ENCODE data around the gene TRPM2. TPM values are rescaled to one million over a fixed set of nuclear protein-coding genes. Genes with fewer than 3 reads are reported as not detected.
A peak's percentile ranks its signal among the peaks of the same experiment; 100 is the strongest.
"Not testable (repeated sequence)": the region's sequence is repeated elsewhere in the genome, so short reads cannot be mapped to it uniquely, and the experiment has no call there.

Gene TRPM2
- total RNA-seq, 1 experiment from 2014 or later: 5.7 TPM

DNA sequence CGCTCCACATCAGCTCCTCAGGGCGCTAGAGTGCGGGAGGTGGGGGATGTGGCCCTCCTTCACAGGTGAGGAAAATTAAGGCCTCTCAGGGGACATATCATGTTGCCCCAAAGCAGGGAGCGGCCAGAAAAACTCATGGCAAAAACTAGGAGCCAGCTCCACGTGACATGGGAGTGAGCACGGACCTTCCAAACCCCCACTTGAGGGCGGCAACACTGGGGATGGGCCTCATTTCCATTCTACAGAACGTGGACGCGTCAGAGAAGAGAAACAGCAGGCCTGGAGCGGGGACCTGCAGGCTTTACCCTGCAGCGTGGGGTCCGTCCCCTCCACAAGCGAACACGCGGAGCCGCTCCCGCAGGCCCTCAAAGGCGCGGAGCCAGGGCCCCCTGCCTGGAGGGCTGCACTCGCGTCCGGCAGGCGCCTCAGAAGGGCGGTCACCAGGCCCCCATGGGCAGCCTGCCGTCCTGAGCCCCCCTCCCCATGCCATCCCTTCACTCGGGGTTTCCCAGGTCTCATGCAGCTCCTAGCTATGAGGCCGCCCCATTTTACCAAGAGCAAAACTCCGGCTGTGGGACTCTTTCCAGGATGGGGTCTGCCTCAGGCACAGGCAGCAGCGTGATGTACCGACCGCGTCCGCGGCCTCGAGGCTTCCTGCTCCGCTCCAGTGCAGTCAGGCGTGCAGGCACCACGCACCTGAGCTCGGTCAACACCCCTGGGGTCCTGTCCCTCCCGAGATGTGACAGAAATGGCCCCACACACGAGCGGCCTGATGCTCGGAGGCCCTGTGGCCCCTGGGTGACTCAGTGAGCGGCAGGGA is 19.7 kb upstream of the TRPM2 start:
- DNase-seq (ENCODE audit: extremely low read depth, low read depth): no peak

DNA sequence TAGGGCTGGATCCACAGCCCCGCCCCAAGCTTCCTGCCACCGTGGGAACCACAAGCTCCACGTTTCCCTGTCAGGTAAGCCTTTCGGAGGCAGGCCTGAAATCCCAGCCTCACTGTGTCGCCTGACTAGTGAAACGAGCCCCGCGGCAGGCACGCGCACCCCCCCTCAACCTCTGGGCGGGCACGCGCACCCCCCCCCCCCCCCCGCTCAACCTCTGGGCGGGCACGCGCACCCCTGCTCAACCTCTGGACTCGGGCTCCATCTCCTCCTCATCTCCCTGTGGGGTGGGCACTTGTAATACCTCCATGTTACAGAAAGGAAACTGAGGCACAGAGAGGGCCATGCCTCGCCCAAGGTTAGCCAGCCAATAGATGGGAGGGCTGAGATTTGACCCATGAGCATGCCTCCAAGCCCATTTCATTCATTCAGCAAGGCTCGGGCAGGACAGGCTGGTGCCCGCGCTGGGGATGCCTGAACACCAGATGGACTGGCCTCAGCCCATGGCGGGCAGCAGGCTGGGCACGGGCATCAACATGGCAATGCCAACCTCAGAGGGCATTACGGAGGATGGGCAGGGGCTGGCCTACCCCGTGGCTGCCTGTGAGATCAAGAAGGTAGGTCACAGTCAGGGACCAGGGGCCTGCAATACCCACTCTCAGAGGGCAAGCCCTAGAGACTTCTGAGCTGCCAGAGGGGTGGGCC is 18.9 kb upstream of the TRPM2 start:
- no peak for DNase-seq (ENCODE audit: extremely low read depth, low read depth)

DNA sequence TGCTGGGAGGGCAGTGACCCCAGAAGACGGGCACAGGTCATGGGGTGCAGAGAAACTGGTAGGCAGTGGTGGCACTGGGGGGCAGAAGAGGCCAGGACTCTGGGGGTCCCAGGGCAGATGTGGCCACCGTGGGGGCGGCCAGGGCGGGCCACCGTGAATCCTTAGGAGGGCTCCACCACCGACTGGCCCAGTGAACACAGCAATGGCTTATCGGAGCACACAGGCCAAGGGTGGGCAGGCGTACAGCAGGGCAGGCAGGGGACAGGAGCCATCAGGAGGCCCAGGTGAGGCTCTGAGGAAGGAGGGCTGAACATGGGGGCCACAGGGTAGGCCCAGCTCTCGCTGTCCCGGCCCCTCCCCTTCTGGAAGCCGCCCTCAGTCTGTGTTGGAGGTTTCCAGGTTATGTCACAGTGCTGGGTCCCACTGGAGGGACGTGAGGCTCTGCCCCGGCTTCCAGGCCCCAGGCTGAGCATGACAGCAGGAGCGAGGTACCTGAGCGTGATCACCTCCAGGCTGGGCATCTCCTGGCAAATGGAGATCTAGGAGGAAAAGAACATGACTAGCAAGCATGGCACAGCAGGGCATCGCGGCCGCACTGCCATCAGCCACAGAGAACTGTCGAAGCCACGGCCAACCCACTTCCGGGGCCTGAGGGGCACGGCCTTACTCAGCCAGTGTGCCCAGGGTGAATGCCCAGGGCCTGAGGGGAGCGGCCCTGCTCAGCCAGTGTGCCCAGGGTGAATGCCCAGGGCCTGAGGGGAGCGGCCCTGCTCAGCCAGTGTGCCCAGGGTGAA is 18.0 kb upstream of the TRPM2 start:
- no peak for DNase-seq (ENCODE audit: extremely low read depth, low read depth)

DNA sequence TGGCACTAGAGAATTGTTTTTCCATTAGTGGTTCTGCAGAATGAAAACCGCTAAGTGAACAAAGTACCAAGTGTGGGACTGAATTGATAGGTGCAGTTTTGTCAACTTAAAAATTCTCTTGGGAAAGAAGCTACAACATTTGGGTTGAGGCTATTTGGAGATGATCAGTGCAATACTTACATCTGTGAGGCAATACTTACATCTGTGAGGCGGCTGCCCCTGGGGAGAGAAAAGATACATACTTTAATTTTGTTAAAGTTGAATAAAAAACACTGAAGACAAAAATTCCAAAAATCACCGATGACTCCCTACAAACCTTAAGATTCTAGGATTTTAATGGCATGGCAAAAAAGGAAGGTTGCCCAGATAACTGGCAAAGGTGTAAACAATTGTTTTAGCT is 16.0 kb upstream of the TRPM2 start:
- no peak for DNase-seq (ENCODE audit: extremely low read depth, low read depth)

DNA sequence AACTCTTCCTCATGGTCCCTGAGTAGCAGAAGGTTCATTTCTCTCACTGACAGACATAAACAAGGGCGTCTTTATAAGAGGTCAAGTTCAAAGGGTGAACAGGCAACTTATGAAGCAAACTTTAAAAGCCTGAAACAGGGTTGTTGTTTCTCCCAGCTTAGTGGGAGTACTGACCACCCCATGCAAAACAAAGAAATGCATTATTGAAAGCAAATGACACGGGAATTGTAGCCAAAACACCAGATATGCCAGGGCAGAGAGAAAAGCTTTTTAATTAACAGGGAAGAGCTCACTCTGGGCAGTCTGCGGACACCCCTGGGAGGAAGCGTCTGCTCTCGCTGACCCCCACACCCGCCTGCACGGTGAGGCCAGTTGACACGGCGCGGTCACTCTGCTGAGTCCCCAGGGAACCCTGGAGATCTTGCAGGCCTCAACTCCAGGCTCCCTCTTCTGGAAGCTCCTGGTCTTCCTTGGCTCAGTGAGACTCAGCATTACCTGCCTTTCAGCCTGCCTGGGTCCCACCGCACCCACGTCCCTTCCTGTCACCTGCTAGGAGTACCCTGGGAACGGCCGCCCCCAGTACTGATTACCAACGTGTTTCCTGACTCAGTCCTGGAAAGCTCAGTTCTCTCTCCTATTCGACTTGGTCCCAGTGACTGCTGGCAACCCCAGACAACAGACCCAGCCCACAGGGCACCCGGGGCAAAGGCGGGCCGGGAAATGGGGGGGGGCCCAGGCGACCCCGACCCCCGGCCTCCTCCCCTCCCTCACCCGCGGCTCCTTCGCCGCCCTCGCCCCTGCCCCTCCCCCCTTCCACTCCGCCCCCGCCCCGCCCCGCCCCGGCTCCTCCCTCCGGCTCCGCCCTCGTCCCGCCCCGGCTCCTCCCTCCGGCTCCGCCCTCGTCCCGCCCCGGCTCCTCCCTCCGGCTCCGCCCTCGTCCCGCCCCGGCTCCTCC is 15.2 kb upstream of the TRPM2 start:
- peak; percentile 37 for DNase-seq (ENCODE audit: extremely low read depth, low read depth)

DNA sequence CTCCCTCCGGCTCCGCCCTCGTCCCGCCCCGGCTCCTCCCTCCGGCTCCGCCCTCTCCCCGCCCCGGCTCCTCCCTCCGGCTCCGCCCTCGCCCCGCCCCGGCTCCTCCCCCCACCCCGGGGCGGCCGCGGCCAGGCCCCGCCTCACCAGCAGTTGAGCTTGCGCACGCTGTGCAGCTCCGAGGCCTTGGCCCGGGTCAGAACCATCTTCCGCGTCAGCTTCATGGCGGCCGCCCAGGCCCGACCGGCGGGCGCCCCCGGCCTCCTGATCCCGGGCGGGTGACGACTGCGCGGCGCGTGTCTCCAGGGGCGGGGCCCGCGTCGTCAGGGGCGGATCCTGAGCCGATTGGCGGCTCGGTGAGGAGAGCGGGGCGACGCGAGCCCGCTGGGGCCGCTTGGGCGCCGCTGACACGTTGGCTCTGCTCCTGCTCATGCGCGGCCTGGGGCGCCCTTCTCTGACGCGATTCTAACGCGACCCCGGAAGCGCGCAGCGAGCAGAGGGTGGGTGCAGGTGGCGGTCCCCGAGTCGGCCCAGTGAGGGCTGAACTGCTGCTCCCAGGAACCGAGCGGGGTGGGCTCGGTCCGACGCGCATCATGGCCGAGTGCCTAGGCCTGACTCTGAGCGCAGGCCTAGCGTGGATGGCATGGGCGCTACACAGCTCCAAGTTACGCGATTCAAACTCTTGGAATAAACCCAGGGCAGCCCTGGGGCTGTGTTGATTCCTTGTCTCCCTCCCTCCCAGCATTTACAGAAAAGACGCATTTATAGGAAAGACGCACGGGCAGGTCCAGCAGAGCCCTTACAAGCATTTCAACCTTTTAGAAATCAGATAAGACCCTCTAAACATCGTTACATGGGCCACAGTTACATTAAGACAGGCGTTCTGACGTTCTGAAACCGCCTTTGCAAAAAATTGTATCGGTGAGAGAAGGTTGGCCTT is 14.2 kb upstream of the TRPM2 start, which contains the start of gene CFAP410:
Gene CFAP410, minus strand, starts transcription at position 420 of the 940 bp plus-strand sequence. Its CDS starts 196 bp downstream, at position 224.
- DNase-seq (ENCODE audit: extremely low read depth, low read depth): peak; percentile 87

DNA sequence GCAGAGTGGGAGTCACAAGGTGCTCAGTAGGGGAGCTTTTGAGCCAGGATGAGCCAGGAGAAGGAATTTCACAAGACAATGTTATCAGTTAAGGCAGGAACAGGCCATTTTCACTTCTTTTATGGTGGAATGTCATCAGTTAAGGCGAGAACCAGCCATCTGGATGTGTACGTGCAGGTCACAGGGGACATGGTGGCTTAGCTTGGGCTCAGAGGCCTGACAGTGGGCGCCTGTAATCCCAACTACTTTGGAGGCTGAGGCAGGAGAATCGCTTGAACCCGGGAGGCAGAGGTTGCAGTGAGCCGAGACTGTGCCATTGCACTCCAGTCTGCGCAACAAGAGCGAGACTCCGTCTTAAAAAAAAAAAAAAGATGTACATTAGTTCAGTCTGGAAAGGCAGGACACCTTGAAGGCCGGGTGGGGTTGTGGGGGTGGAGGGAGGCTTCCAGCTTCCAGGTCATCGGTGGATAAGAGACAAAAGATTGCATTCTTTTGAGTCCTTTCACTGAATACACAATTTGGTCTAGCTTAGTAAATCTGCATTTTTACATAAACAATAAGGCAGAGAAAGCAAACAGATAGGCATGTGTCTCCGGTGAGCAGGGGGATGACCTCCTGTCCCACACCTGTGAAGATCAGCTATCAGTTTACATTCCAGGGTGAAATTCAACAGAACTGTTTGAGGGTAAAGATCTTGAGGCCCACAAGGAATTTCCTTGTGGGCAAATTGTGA is 11.5 kb upstream of the TRPM2 start:
- not testable (repeated sequence) for DNase-seq (ENCODE audit: extremely low read depth, low read depth)

DNA sequence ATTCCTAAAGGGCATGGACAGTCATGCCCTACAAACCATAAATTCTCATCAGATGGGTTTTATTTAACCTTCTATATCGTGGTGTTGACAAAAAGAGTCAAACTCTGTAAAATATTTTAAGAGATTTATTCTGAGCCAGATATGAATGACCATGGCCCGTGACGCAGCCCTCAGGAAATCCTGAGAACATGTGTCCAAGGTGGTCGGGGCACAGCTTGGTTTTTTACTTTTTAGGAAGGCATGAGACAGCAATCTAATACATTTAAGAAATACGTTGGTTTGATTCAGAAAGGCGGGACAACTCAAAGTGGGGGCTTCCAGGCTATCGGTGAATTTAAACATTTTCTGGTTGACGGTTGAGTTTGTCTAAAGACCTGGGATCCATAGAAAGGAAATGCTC is 10.4 kb upstream of the TRPM2 start:
- not testable (repeated sequence) for DNase-seq (ENCODE audit: extremely low read depth, low read depth)

DNA sequence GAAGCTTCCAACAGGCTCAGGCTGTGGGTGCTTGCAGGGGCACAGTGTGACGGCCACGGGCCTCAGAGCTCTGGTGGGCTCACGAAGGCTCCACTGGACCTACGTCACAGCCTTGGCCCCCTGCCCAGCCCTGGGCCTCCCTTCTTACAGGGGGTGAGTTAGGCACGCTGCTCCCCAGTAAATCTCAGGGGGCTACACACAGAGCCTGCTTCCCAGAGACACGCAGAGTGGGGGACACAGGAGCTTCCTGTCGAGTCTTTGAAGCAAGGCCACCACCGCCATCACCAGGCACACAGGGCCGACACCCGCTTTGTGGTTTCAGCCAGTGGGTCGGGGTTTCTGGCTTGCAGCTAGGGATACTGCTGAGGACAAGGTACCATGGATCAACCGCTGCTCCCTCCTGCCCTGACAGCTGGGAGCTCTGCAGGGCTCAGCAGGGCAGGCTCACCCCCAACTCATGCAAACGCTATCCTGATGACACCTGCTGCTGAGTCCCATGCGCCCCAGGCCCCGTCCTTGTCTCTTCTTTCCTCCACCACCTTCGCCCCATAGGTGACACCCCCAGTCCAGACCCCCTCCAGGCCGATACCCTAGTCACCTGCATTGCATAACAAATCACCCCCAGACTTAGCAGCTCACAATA is 8.8 kb upstream of the TRPM2 start:
- no peak for DNase-seq (ENCODE audit: extremely low read depth, low read depth)

DNA sequence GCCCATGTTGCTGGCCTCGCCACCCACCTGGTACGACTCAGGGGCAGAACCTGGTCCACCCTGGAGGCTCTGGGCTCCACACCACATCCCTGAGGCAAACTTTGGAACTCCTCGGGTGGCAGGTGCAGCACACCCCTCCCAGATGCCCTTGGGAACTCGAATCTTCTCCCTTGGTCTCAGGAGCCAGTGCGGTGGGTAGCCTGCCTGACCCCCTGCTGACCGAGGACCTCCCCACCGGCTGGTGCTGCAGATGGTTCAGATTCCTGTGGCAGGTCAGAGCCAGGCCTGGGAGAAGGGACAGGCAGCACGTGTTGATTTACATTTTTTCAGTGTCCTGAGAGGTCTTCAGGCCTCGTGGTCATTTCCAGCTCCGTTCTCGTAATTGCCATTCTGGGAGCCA is 7.9 kb upstream of the TRPM2 start:
- DNase-seq (ENCODE audit: extremely low read depth, low read depth): no peak

DNA sequence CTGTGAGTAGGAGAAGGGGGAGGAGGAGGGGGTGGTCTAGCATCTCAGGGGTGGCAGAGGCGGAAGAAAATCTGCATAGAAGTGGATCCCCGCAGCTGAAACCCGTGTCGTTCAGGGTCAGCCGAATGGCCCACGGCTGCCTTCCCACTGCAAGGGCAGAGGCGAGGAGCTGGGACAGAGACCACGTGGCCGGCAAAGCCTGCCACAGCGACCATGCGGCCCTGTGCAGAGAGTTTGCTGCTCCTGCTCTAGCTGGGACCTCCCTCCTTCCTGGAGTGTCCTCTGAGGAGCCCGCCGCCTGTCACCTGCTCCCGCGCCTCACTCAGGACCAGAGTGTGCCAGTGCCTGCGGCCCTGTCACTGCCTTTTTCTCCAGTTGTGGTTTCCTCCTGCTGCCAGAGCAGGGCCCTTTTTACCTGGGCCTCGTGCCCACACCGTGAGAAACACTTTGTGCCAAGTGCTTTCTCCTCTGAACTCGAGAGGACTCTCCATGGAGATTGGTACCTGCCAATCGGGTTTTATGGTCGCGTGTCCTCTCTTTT is 5.4 kb upstream of the TRPM2 start:
- DNase-seq (ENCODE audit: extremely low read depth, low read depth): no peak

DNA sequence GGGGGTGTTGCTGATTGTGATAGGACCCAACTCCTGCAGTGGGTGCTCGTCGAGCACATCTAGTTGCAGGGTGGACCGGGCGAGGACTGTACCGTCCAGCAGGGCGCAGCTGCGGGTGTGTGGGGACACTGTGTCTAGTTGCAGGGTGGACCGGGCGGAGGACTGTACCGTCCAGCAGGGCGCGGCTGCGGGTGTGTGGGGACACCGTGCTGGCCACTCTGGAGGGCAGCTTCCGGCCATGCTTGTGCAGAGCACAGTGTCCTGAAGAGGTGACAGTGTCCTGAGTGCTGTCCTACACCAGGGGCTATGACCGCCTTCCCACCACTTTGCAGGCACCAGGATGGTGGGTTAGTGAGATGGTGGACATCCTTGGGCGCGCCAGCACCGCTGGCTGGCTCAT is 4.6 kb upstream of the TRPM2 start:
- no peak for DNase-seq (ENCODE audit: extremely low read depth, low read depth)

DNA sequence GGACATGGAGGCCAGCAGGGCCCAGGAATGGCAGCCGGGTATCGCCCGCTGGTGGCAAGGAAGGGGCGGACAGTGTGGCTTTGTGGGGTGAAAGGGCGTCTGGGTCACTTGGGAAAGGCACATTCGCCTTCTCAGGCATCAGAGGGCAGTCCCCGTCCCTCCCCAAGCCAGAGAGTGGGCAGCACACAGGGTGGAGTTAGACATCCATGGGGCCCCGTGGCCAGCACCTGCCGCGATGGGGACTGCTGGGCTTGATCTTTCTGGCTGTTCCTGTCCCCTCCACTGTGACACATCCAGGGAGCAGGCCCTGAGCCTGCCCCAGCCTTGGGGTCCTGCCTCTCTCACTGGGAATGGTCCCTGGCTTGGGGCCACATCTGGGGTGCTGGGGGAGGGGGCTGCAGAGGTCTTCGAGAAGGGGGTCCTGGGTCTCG is 4.0 kb upstream of the TRPM2 start:
- DNase-seq (ENCODE audit: extremely low read depth, low read depth): no peak

DNA sequence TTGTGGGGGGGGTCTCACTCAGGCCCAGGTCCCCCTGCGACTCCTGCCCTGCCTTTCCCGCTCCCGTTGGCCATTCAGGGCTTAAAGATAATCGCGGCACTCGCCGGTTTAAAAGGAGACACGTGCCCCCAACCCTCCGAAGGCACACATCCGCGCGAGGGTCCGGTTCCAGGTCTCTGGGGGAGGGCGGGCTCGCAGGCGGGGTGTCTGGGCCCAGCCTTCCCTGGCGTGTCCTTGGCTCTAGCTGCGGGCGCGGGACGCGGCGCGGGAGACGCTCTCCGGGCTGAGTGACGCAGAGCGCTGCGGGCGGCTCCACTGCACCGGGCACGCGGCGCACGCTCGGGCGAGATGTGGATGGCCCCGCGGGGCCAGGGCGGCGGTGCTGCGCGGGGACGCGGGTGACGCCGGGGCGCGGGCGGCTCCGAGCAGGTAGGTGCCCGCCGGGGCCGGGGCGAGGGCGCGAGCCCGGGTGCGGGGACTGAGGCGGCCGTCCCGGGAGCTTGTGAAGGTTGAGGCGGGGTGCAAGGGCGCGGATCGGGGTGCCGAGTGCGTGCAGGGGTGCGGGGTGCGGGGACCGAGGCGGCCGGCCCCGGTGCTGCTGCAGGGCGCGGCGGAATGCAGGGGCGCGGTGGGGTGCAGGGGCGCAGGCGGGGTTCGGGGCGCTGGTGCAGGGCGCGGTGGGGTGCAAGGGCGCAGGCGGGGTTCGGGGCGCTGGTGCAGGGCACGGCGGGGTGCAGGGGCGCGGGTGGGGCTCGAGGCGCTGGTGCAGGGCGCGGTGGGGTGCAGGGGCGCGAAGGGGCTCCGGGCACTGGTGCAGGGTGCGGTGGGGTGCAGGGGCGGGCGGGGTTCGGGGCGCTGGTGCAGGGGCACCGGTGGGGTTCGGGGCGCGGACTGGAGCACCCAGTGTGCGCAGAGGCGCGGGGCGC is 3.3 kb upstream of the TRPM2 start:
- DNase-seq (ENCODE audit: extremely low read depth, low read depth): no peak

DNA sequence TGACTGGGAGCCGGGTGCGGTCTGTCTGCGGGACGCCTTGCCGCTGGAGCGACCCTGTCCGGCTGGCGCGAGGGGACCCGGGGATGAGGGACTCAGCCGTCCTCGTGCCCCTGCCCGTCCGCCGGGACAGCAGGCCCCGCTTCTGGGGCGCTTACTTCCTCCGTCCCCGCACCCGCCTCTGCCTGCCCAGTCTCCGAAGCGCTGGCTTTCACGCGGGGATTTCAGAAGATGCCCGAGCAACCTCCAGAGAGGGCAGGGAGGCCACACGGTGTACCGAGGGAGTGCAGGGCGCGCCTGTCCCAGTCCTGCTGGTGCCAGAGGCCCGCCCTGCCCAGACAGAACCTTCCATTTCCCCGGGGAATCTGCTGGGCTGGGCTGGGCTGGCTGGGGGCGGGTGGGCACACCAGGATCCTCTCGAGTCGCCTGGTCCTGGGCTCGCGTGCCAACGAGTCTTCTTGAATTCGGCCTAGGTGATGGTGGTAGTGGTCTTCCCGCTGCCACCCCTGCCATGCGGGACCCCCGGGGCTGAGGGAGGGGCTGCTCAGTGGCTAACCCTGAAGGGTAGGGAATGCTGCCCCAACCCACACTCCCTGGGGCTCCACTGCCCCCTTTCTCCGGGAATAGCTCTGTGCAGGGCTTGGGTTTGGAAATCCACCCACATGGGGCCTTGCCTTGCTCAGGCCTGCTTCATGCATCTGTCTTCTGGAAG is 2.5 kb upstream of the TRPM2 start:
- no peak for DNase-seq (ENCODE audit: extremely low read depth, low read depth)

Measured in NCI-H460 (cell line).